Astrocyte of the spinal cord (primary cell): ENCODE measurements around the gene DCDC1.

Experiments used
- DNase-seq: peaks from one replicate; pipeline ENCODE4 v3.0.0; 2011; ENCODE audit warnings: low read depth, low spot score
- H3K4me3 ChIP-seq: 2 replicates; pipeline ENCODE4 v1.5.1; 2011; ENCODE audit warnings: low read depth, mild to moderate bottlenecking, low read length, moderate library complexity
- CTCF ChIP-seq: IDR thresholded peaks from 2 replicates; pipeline ENCODE4 v1.5.1; 2012; ENCODE audit warnings: low read depth, mild to moderate bottlenecking, low read length, inconsistent platforms
- in situ Hi-C: cut with HindIII; loops from 2 replicates; pipeline ENCODE4 v1.10.0; 2017; ENCODE audit warnings: low sequenced_read_pairs

Gene DCDC1

GRCh38 chr11:30821438-30821965 lies 548.0 kb downstream of the DCDC1 start:
- in situ Hi-C loops, result no loop called here
- DNase-seq, result no peak
- no peak for TF ChIP-seq CTCF
- no peak overlapping the region for H3K4me3 ChIP-seq

GRCh38 chr11:30818721-30819120 lies 550.8 kb downstream of the DCDC1 start:
- in situ Hi-C loops, result no loop called here
- TF ChIP-seq CTCF, result no peak

DNA sequence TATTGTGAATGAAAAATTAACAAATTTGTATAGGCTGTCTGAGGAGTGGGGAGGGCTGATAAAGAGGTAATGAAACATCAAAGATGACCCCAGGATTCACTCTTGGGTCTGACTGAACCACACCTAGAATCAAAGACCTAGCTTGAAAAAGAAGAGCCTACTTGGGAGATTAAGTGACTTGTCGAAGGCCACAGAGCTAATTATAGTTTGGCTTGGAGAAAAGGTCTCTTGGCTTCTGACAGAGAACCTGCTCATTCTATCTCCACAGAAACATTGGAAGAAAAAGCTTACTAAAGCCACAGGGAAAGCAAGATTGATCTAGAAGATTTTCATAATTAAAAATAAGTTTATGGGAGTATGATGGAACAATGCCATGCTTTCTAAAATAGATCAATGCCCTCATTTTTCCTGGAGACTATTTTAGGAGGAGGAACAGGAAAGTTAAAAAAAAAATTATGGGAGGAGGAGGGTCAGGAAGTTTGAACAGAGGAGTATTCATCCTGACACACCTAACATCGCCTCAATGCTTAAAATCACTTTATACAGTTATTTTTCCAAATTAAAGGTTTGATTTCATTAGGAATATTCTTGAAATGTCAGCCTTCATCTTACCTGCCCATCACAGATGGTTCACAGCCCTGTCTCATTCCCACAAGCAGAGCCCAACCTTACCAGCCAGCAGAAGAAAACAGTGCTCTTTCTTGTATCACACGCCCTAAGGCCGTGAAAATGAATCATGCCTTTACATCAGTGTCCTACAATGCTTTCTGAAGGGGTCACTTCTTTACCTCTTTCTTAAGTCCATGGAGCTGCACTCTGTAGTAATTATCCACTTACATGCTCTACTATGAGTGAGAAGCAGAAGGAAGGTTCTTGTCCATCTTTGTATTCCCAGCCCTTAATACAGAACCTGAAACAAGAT lies 552.3 kb downstream of the DCDC1 start:
- no peak for DNase-seq
- in situ Hi-C loops, result no loop called here
- no peak for TF ChIP-seq CTCF

More at GRCh38 chr11:30818721-30819120, 550.8 kb downstream of the DCDC1 start:
- DNase-seq, result no peak
- no peak overlapping the region for H3K4me3 ChIP-seq

DNA sequence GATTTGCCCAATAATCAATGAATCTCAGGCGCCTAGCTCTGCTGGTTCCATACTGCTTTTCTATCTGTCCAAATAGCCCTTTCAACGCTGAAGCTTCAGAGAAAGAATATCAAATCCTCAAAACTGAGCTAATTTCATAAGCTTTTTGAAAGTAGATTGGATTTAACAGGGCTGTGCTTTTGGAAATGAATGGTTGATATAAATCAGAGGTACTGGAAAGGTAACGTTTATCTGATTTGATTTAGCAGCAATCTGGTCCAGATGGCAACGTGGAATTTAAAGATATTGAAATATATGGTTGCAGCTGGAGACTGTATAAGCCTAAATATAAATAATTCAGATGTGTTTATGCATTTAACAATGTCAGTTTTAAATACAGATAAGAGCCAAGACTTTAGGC lies 553.9 kb downstream of the DCDC1 start:
- in situ Hi-C loops, result no loop called here
- no peak for TF ChIP-seq CTCF
- no peak for DNase-seq

More for the DNA sequence above, 552.3 kb downstream of the DCDC1 start:
- no peak overlapping the region for H3K4me3 ChIP-seq

GRCh38 chr11:30814737-30815136 lies 554.8 kb downstream of the DCDC1 start:
- no peak for DNase-seq
- H3K4me3 ChIP-seq, result no peak overlapping the region
- TF ChIP-seq CTCF, result no peak
- in situ Hi-C loops, result no loop called here

More for the DNA sequence above, 553.9 kb downstream of the DCDC1 start:
- no peak overlapping the region for H3K4me3 ChIP-seq
